Colonic mucosa (tissue), 4 donors: ENCODE data around the gene METTL17. TPM values are rescaled to one million over a fixed set of nuclear protein-coding genes. Genes with fewer than 3 reads are reported as not detected.
A peak's percentile ranks its signal among the peaks of the same experiment; 100 is the strongest.
"Not testable (repeated sequence)": the region's sequence is repeated elsewhere in the genome, so short reads cannot be mapped to it uniquely, and the experiment has no call there.

Experiments used
- DNase-seq: peaks from one replicate; pipeline ENCODE4 v3.0.0-alpha.2; 2020
- H3K27ac ChIP-seq: fragments of 200-600 bp; one replicate; pipeline ENCODE4 v1.8.0; 2021
- H3K27me3 ChIP-seq: fragments of 200-600 bp; one replicate; pipeline ENCODE4 v1.8.0; 2021
- H3K36me3 ChIP-seq: fragments of 200-600 bp; one replicate; pipeline ENCODE4 v1.8.0; 2021
- H3K4me1 ChIP-seq: fragments of 200-600 bp; one replicate; pipeline ENCODE4 v1.8.0; 2021; ENCODE audit warnings: mild to moderate bottlenecking
- H3K4me3 ChIP-seq: fragments of 200-600 bp; one replicate; pipeline ENCODE4 v1.8.0; 2021
- H3K9ac ChIP-seq, 2 donors: one replicate each; pipeline ENCODE4 v1.7.0; 2013; ENCODE audit warnings: control low read depth in 2 of 2, low read depth in 2 of 2, low read length in 2 of 2
- H3K9me3 ChIP-seq: fragments of 200-600 bp; one replicate; pipeline ENCODE4 v1.8.0; 2021
- CTCF ChIP-seq: fragments of 200-600 bp; IDR thresholded peaks from one replicate; pipeline ENCODE4 v1.8.0; 2022; ENCODE audit warnings: antibody characterized with exemption, mild to moderate bottlenecking
- intact Hi-C: fragments of 100-400 bp; cut with DNase I; formaldehyde crosslinking; loops from one replicate; pipeline ENCODE4 v1.14.1; 2022
- total RNA-seq, 2 donors: library from RNA; stranded (reverse); fragmentation: NEBNext Ultra II Directional in 1 of 2; extraction: Animal tissue kit (Norgen Biotek cat#: 25700) in 1 of 2; gene quantifications; one replicate each; pipeline ENCODE4 v1.2.1, GENCODE V29; 2021
- donor health status: healthy.
- donor health status: DM: no; HTN: no; CAD: no.
- donor health status: DM: no; HTN: no; CAD: no.

Gene METTL17
- total RNA-seq, 2 donors from 2014 or later = 59.6 to 79.3 TPM

GRCh38 chr14:20998139-20998538 lies 8.4 kb downstream of the METTL17 start:
- Histone ChIP-seq H3K27me3 (no peaks in the 10 kb centered on the region), H3K9ac (peak overlapping the region in 1 of 2 donors; percentile 43), H3K27ac (peak overlapping the region; percentile 21), H3K36me3 (peaks cover 11% of the 10 kb centered on the region), H3K4me1 (peaks cover 5% of the 10 kb centered on the region), H3K4me3 (no peak overlapping the region), H3K9me3 (no peaks in the 10 kb centered on the region)
- peak; percentile 54 for DNase-seq
- intact Hi-C loops = no loop called here
- no peak for TF ChIP-seq CTCF

- peak; percentile 92 for DNase-seq
- no peak within 1 kb of the TSS for H3K4me3 ChIP-seq
- no peaks in the 10 kb centered on the region for H3K9me3 ChIP-seq
- peak within 1 kb of the TSS in 1 of 2 donors; percentile 43 for H3K9ac ChIP-seq
- H3K27me3 ChIP-seq = no peaks in the 10 kb centered on the region
- H3K4me1 ChIP-seq = peaks cover 5% of the 10 kb centered on the region
- no peak for TF ChIP-seq CTCF
- peaks cover 11% of the 10 kb centered on the region for H3K36me3 ChIP-seq
- intact Hi-C loops = no loop called here
- H3K27ac ChIP-seq = peak within 1 kb of the TSS; percentile 21
Measured at GRCh38 chr14:20998674-20999366, 9.0 kb downstream of the METTL17 start, which contains the start of gene SLC39A2. Gene SLC39A2 (plus strand): TSS chr14:20999293. CDS start chr14:20999447, 154 bp downstream.

- H3K27me3 ChIP-seq = no peaks in the 10 kb centered on the region
Measured at GRCh38 chr14:20999591-20999990, 9.8 kb downstream of the METTL17 start.

GRCh38 chr14:21001218-21001617 lies 11.4 kb downstream of the METTL17 start:
- Histone ChIP-seq H3K9me3 (no peaks in the 10 kb centered on the region), H3K4me1 (peaks cover 4% of the 10 kb centered on the region), H3K27me3 (no peaks in the 10 kb centered on the region), H3K36me3 (no peaks in the 10 kb centered on the region), H3K27ac (no peak overlapping the region), H3K4me3 (no peak overlapping the region), H3K9ac (peak overlapping the region in 1 of 2 donors; percentile 48)
- intact Hi-C loops = no loop called here
- DNase-seq = peak; percentile 60
- TF ChIP-seq CTCF = no peak

More at GRCh38 chr14:20999591-20999990, 9.8 kb downstream of the METTL17 start:
- no peak for DNase-seq
- peaks cover 5% of the 10 kb centered on the region for H3K4me1 ChIP-seq
- no peak for TF ChIP-seq CTCF
- no peaks in the 10 kb centered on the region for H3K9me3 ChIP-seq
- no peak overlapping the region for H3K27ac ChIP-seq
- H3K9ac ChIP-seq = peak overlapping the region in 1 of 2 donors; percentile 43
- H3K36me3 ChIP-seq = peaks cover 7% of the 10 kb centered on the region
- intact Hi-C loops = no loop called here
- no peak overlapping the region for H3K4me3 ChIP-seq

- no peak overlapping the region for H3K27ac ChIP-seq
- no peak for DNase-seq
- H3K9ac ChIP-seq = peak overlapping the region in 1 of 2 donors; percentile 55
- H3K9me3 ChIP-seq = no peaks in the 10 kb centered on the region
- H3K4me1 ChIP-seq = no peaks in the 10 kb centered on the region
- H3K4me3 ChIP-seq = no peak overlapping the region
- no peaks in the 10 kb centered on the region for H3K36me3 ChIP-seq
- no peaks in the 10 kb centered on the region for H3K27me3 ChIP-seq
- no peak for TF ChIP-seq CTCF
- intact Hi-C loops = no loop called here
Measured at GRCh38 chr14:21003788-21004346, 14.1 kb downstream of the METTL17 start.

GRCh38 chr14:21009721-21010120 lies 19.9 kb downstream of the METTL17 start:
- H3K9ac ChIP-seq, H3K27me3 ChIP-seq, DNase-seq, H3K9me3 ChIP-seq, H3K27ac ChIP-seq, intact Hi-C loops, H3K4me1 ChIP-seq, H3K4me3 ChIP-seq, H3K36me3 ChIP-seq: not testable (repeated sequence)
